NCI-H1092 treated with DMSO at 0.1 percent for 48 hours (cell line): ENCODE measurements around the gene OSBPL9.
"Not testable (repeated sequence)": the region's sequence is repeated elsewhere in the genome, so short reads cannot be mapped to it uniquely, and the experiment has no call there.

ENCODE experiments used
- DNase-seq: peaks from one replicate; lab custom pipeline; 2025; lab: John Stamatoyannopoulos, UW

Gene OSBPL9

DNA sequence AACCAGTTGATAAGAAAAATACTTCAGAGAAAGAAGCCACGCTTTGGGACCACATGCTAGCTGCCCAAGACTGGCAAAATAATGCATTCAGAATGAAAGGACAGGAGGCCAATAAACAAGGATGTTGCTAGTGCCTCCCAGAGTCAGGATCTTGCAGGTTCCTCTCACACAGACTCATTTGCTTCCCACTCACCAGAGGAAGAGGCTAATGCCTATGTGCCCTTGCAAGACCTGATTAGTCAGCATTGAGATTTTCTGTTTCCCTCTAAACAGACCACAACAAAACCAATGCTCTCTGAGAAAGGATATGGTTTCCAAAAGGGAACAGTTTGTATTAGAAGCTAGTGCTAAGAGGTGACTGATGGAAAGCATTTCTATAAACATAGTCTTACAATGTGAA is 176.0 kb downstream of the OSBPL9 start:
- DNase-seq, result no peak

DNA sequence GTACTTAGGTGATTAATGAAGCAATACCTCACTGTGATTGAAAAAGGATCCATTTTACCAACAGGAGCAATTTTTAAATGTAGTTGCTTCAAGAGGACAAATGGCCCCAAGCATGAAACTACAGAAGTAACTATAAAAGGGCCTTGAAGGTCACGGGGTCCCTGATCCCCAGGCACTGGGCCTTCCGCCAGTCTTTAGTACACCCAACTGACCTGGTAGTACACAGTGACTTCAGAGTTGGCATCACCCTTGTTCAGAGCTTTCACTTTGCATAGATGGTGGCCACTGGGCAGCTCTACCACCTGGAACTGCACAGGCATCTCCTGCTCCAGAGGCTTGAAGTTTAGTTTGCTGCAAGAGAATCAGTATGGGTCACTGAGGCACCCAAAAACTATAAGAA is 177.4 kb downstream of the OSBPL9 start:
- no peak for DNase-seq

GRCh38 chr1:51794868-51795267 is 178.0 kb downstream of the OSBPL9 start:
- no peak for DNase-seq

DNA sequence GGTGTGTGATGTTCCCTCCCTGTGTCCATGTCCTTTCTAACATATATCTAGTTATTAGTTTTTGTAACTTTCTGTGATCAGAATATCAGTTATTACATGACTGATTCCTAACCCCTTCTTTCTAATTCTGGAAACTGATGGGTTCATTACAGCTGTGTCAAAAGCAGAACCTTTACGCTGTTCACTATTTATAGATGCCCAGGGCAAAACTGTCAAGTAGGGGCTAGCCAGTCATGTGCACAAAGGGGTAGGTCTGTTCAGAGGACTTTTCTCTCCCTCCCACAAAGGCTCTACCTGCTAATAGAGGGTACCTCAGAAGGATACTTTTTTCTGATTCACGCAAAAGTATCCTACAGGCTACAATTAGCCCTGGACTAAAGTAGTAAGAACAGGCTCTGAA is 182.5 kb downstream of the OSBPL9 start:
- DNase-seq, result no peak

- DNase-seq, result no peak
Observed at GRCh38 chr1:51814513-51814912, 197.6 kb downstream of the OSBPL9 start.

GRCh38 chr1:51818487-51818886 is 201.6 kb downstream of the OSBPL9 start:
- DNase-seq, result no peak

DNA sequence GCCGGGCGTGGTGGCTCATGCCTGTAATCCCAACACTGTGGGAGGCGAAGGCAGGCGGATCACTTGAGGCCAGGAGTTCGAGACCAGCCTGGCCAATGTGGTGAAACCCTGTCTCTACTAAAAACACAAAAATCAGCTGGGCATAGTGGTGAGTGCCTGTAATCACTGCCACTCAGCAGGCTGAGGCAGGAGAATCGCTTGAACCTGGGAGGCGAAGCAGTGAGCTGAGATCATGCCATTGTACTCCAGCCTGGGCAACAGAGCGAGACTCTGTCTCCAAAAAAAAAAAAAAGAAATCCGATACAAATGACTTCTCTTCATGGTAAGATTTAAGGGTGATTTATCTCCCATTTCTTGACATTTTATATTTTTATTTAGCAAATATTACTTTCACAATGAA is 202.1 kb downstream of the OSBPL9 start:
- not testable (repeated sequence) for DNase-seq

DNA sequence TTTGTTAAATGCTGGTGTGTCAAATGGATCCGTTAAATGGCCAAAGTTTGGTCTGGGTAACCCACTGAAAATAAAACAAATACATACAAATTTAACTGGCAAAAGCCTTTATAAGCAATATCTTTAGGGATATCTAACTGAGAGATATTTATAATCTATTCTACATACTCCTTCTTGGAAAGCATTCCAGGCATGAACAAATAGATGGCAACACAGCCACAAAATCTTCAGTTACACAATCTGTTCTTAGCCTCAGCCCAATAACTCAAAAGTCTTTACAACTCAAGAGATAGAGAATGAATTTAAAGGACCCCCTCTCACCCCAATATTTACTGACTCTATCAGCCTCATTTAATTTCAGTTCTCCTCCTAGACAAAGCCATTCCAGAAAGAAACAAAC is 202.9 kb downstream of the OSBPL9 start:
- DNase-seq, result no peak

GRCh38 chr1:51829058-51829457 is 212.2 kb downstream of the OSBPL9 start:
- no peak for DNase-seq

DNA sequence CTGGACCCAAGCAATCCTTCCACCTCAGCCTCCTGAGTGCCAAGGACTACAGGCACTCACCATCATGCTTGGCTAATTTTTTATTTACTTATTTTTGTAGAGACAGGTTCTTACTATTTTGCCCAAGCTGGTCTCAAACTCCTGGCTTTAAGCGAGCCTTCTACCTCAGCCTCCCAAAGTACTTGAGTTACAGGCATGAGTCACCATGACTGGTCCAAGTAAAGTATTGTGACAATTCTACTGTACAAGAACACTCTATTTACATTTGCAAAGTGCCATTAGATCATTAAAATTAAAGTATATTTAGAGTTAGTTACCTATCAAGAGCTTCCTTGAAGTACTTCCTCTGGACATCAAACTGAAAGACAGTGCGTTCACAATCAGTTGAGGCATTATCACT is 216.8 kb downstream of the OSBPL9 start:
- DNase-seq, result no peak

DNA sequence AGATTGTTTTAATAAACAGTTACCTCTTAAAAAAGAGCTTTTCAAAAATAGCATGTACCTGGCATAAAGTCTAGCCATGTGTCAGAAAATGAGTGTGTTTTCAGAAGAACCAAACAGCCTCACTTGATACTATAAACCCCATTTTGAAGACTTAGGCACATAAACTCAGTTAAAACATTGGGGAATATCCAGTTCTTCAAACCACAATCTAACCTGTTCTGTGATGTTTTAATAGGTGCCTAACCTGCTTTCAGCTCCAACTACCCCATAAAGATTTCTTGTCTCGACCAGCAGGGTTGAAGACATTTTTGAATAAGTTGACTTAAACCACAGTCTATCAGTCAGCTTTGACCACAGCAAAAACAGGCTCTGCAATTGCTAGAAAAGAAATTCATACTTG is 220.4 kb downstream of the OSBPL9 start:
- DNase-seq, result no peak
